IPS-18c (cell line): ENCODE data around the gene SFT2D3.
"Not testable (repeated sequence)": the region's sequence is repeated elsewhere in the genome, so short reads cannot be mapped to it uniquely, and the experiment has no call there.

Experiments
- H3K4me3 ChIP-seq: 2 replicates; pipeline ENCODE4 v1.7.0; 2013; ENCODE audit warnings: low read depth, mild to moderate bottlenecking, low read length, moderate library complexity; ENCODE audit not compliant: insufficient read depth
- H3K9me3 ChIP-seq: one replicate; pipeline ENCODE4 v1.6.1; 2013; ENCODE audit warnings: mild to moderate bottlenecking, low read length, moderate library complexity; ENCODE audit not compliant: control insufficient read depth, insufficient read depth

The SFT2D3 gene

GRCh38 chr2:127719301-127720218 is 18.3 kb downstream of the SFT2D3 start:
- Histone ChIP-seq H3K4me3 (no peak overlapping the region), H3K9me3 (no peaks in the 10 kb centered on the region)

GRCh38 chr2:127721311-127721977 is 20.1 kb downstream of the SFT2D3 start:
- no peak overlapping the region for H3K4me3 ChIP-seq

GRCh38 chr2:127721978-127722355 is 20.7 kb downstream of the SFT2D3 start:
- H3K9me3 ChIP-seq: no peaks in the 10 kb centered on the region
- H3K4me3 ChIP-seq: no peak overlapping the region

More at GRCh38 chr2:127721311-127721977, 20.1 kb downstream of the SFT2D3 start:
- H3K9me3 ChIP-seq: no peaks in the 10 kb centered on the region

- H3K9me3 ChIP-seq: no peaks in the 10 kb centered on the region
- H3K4me3 ChIP-seq: no peak overlapping the region
Measured at GRCh38 chr2:127722807-127723206, 21.5 kb downstream of the SFT2D3 start.

- Histone ChIP-seq H3K4me3 (no peak overlapping the region), H3K9me3 (no peaks in the 10 kb centered on the region)
Measured at GRCh38 chr2:127726158-127726880, 25.0 kb downstream of the SFT2D3 start.

- no peaks in the 10 kb centered on the region for H3K9me3 ChIP-seq
- no peak overlapping the region for H3K4me3 ChIP-seq
Measured at GRCh38 chr2:127733113-127733815, 32.0 kb downstream of the SFT2D3 start.

GRCh38 chr2:127733816-127734537 is 32.7 kb downstream of the SFT2D3 start:
- no peak overlapping the region for H3K4me3 ChIP-seq

GRCh38 chr2:127735044-127735443 is 33.7 kb downstream of the SFT2D3 start:
- no peak overlapping the region for H3K4me3 ChIP-seq
- H3K9me3 ChIP-seq: no peaks in the 10 kb centered on the region

More at GRCh38 chr2:127733816-127734537, 32.7 kb downstream of the SFT2D3 start:
- no peaks in the 10 kb centered on the region for H3K9me3 ChIP-seq

- Histone ChIP-seq H3K4me3 (no peak overlapping the region), H3K9me3 (no peaks in the 10 kb centered on the region)
Measured at GRCh38 chr2:127735537-127736399, 34.5 kb downstream of the SFT2D3 start.

- no peaks in the 10 kb centered on the region for H3K9me3 ChIP-seq
- H3K4me3 ChIP-seq: no peak overlapping the region
Measured at GRCh38 chr2:127737892-127738291, 36.6 kb downstream of the SFT2D3 start.

GRCh38 chr2:127739800-127740199 is 38.5 kb downstream of the SFT2D3 start:
- H3K4me3 ChIP-seq: no peak overlapping the region
- no peaks in the 10 kb centered on the region for H3K9me3 ChIP-seq

GRCh38 chr2:127740665-127741288 is 39.5 kb downstream of the SFT2D3 start:
- no peaks in the 10 kb centered on the region for H3K9me3 ChIP-seq

GRCh38 chr2:127743477-127744026 is 42.3 kb downstream of the SFT2D3 start:
- Histone ChIP-seq H3K4me3 (no peak overlapping the region), H3K9me3 (no peaks in the 10 kb centered on the region)

More at GRCh38 chr2:127740665-127741288, 39.5 kb downstream of the SFT2D3 start:
- no peak overlapping the region for H3K4me3 ChIP-seq

GRCh38 chr2:127747621-127748020 is 46.3 kb downstream of the SFT2D3 start:
- H3K9me3 ChIP-seq: no peaks in the 10 kb centered on the region
- no peak overlapping the region for H3K4me3 ChIP-seq

GRCh38 chr2:127749537-127749936 is 48.2 kb downstream of the SFT2D3 start:
- not testable (repeated sequence) for H3K9me3 ChIP-seq, H3K4me3 ChIP-seq
